Measurements from ENCODE around the gene ECHS1.

The ECHS1 gene

GRCh38 chr10:133383551-133383950, 10.4 kb upstream of the ECHS1 start:
- Histone ChIP-seq H3K27me3 (replicated peaks; ENCODE audit: control insufficient read depth, insufficient read depth, low read length) (no peaks in the 10 kb centered on the region), H3K36me3 (ENCODE audit: control insufficient read depth, insufficient read depth, low read length) (peaks cover 3% of the 10 kb centered on the region), H3K4me3 (replicated peaks; ENCODE audit: low read depth, low read length) (no peak overlapping the region)
- DNase-seq (ENCODE audit: extremely low read depth, insufficient read length) = no peak
- TF ChIP-seq, protein P1, sequence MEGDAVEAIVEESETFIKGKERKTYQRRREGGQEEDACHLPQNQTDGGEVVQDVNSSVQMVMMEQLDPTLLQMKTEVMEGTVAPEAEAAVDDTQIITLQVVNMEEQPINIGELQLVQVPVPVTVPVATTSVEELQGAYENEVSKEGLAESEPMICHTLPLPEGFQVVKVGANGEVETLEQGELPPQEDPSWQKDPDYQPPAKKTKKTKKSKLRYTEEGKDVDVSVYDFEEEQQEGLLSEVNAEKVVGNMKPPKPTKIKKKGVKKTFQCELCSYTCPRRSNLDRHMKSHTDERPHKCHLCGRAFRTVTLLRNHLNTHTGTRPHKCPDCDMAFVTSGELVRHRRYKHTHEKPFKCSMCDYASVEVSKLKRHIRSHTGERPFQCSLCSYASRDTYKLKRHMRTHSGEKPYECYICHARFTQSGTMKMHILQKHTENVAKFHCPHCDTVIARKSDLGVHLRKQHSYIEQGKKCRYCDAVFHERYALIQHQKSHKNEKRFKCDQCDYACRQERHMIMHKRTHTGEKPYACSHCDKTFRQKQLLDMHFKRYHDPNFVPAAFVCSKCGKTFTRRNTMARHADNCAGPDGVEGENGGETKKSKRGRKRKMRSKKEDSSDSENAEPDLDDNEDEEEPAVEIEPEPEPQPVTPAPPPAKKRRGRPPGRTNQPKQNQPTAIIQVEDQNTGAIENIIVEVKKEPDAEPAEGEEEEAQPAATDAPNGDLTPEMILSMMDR (IDR thresholded peaks at IDR 0.05; ENCODE audit: insufficient read depth, low read length, poor library complexity, severe bottlenecking) = no peak

DNA sequence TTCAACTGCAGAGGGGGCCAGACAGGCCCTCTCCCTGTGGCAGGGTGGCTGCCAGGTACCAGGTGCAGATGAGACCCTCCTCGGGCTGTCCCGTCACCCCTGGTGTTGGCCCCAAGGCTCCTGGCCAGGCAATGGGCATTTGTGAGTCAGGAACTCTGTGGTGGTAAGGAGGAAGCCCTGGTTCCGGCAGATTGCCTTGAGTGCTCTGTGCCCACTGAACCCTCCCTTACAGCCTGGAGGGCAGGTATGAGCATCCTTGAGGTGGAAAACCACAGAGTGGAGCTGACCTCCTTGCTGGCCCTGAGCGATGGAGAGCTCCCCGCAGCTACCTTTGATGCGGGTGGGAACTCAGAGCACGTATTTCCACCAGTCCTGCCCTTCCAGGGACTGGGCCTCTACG, 7.9 kb upstream of the ECHS1 start:
- DNase-seq (ENCODE audit: extremely low read depth, insufficient read length) = no peak
- TF ChIP-seq, protein P1 (IDR thresholded peaks at IDR 0.05; ENCODE audit: insufficient read depth, low read length, poor library complexity, severe bottlenecking) = no peak
- H3K36me3 ChIP-seq (ENCODE audit: control insufficient read depth, insufficient read depth, low read length) = peaks cover 3% of the 10 kb centered on the region

GRCh38 chr10:133379801-133380666, 6.9 kb upstream of the ECHS1 start:
- H3K27me3 ChIP-seq (replicated peaks; ENCODE audit: control insufficient read depth, insufficient read depth, low read length) = no peaks in the 10 kb centered on the region
- peaks cover 3% of the 10 kb centered on the region for H3K36me3 ChIP-seq (ENCODE audit: control insufficient read depth, insufficient read depth, low read length)
- TF ChIP-seq, protein P1 (IDR thresholded peaks at IDR 0.05; ENCODE audit: insufficient read depth, low read length, poor library complexity, severe bottlenecking) = no peak
- no peak for DNase-seq (ENCODE audit: extremely low read depth, insufficient read length)
- peak overlapping the region; percentile 75 for H3K4me3 ChIP-seq (replicated peaks; ENCODE audit: low read depth, low read length)

More for the DNA sequence above, 7.9 kb upstream of the ECHS1 start:
- Histone ChIP-seq H3K27me3 (replicated peaks; ENCODE audit: control insufficient read depth, insufficient read depth, low read length) (no peaks in the 10 kb centered on the region), H3K4me3 (replicated peaks; ENCODE audit: low read depth, low read length) (no peak overlapping the region)

- H3K27me3 ChIP-seq (replicated peaks; ENCODE audit: control insufficient read depth, insufficient read depth, low read length) = no peaks in the 10 kb centered on the region
- peak; percentile 80 for DNase-seq (ENCODE audit: extremely low read depth, insufficient read length)
- peaks cover 3% of the 10 kb centered on the region for H3K36me3 ChIP-seq (ENCODE audit: control insufficient read depth, insufficient read depth, low read length)
- TF ChIP-seq, protein P1 (IDR thresholded peaks at IDR 0.05; ENCODE audit: insufficient read depth, low read length, poor library complexity, severe bottlenecking) = no peak
- H3K4me3 ChIP-seq (replicated peaks; ENCODE audit: low read depth, low read length) = peak within 1 kb of the TSS; percentile 82
These were observed 6.1 kb upstream of the ECHS1 start, which contains the start of gene PAOX for GRCh38 chr10:133379152-133379800. Gene PAOX (plus strand): TSS chr10:133379262. CDS start chr10:133379317, 55 bp downstream.

DNA sequence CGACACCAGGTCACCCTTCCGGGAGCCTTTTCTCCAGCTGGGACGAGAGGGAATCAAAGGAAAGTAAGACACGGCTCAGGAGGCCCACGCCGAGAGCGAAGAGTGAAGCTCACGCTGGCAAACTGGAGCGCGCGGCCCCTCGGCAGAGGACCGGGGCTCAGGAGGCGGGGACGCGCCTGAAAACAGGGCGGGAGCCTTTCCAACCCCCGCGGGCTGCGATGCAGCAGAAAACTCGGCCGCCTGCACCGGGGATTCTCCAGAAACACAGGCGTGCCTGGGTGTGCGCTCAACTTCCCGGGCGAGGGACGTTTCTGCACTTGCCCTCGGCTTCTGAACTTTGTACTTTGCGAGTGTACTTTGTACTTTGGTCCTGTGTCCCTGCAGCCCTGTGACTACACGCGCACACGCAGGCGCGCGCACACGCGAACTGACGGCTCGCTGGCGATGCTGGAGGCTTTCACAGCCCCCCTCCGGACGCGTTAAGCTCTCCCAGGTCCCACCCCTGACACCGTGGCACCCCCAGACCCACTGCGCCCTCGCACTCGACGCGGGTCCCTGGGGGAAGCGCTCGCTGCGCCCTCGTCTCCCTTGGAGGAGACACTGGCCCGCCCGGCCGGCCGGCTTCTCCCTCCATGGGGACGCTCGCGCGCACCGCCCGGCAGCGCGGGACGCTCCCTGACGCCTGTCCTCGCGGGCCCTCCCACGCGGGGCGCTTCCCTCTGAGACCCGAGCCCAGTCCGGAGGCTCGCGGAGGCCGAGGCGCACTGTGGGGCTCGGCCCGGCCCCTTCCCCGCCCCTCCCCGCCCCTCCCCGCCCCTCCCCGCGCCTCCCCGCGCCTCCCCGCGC, 5.3 kb upstream of the ECHS1 start:
- DNase-seq (ENCODE audit: extremely low read depth, insufficient read length) = peak; percentile 78
- H3K4me3 ChIP-seq (replicated peaks; ENCODE audit: low read depth, low read length) = peak overlapping the region; percentile 82
- no peaks in the 10 kb centered on the region for H3K27me3 ChIP-seq (replicated peaks; ENCODE audit: control insufficient read depth, insufficient read depth, low read length)
- peaks cover 2% of the 10 kb centered on the region for H3K36me3 ChIP-seq (ENCODE audit: control insufficient read depth, insufficient read depth, low read length)
- TF ChIP-seq, protein P1 (IDR thresholded peaks at IDR 0.05; ENCODE audit: insufficient read depth, low read length, poor library complexity, severe bottlenecking) = no peak
